Skeletal muscle cell (primary cell): ENCODE data around the gene MKKS.

Experiments
- DNase-seq: peaks from one replicate; pipeline ENCODE4 v3.0.0-alpha.2; 2010; ENCODE audit warnings: low read depth
- H3K4me3 ChIP-seq: 2 replicates; pipeline ENCODE4 v1.5.1; 2011; ENCODE audit warnings: low read depth, mild to moderate bottlenecking, control low read depth, low read length, moderate library complexity

MKKS gene

DNA sequence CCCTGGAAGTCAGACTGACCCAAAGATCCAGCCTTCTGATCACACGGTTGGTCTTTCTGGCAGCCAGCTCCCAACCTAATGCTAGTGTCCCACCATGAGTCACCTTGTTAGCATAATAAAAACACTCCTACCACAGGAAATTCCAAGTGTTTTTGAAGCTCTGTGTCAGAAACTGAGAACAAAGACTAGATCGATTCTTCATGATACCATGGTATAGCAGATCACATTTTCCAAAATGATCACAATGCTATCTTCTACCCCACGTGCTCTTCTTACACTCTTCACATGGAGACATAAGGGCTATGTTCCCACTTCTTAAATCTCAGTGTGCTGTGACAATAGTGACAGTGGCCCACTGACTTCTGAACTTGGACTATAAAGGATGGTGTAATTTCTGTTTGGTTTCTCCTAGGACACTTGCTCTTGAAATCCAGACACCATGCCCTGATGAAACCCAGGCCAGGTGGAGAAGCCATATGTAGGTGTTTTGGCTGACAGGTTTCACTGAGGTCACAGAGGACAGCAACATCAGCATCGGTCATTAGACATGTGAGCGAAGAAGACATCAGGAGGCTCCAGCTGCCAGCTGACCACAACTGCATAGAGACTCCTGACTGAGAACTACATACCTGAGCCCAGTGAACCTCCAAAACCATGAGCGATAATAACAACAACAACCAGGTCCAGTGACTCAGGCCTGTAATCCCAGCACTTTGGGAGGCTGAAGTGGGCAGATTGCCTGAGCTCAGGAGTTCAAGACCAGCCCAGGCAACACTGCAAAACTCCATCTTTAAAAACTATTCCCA is 57.5 kb downstream of the MKKS start:
- peak; percentile 34 for DNase-seq
- H3K4me3 ChIP-seq: no peak overlapping the region

DNA sequence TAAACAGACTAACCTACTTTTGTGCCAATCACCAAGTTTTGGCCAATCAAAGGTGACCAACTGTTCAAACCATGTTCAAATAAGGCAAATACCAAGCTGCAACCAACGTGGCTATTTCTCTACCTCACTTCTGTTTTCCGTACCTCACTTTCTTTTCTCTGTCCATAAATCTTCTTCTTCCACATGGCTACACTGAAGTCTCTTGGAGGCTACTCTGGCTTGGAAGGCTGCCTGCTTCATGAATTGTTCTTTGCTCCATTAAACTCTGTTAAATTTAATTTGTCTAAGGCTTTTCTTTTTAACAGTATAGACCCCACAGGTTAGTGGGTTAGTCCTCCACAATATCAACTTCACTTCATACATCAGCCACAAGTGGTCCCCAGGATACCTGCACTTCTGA is 58.8 kb downstream of the MKKS start:
- no peak overlapping the region for H3K4me3 ChIP-seq
- DNase-seq: no peak

DNA sequence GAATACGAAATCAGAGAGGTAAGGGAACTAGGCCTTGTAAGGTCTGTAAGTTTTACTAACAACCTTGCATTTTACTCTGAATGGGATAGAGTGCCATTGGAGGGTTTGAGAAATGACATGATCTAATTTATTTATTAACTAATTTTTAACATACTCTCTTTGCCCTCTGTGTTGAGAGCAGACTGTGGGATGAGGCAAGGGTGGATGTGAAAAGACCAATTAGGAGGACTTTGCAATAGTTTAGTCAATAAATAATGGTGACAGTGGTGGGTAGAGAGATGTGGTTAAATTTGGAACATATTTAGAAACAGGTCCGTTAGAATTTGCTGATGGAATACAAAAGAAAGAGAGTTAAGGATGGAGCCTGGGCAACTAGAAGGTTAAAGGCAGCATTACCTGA is 60.0 kb downstream of the MKKS start:
- no peak for DNase-seq
- no peak overlapping the region for H3K4me3 ChIP-seq

DNA sequence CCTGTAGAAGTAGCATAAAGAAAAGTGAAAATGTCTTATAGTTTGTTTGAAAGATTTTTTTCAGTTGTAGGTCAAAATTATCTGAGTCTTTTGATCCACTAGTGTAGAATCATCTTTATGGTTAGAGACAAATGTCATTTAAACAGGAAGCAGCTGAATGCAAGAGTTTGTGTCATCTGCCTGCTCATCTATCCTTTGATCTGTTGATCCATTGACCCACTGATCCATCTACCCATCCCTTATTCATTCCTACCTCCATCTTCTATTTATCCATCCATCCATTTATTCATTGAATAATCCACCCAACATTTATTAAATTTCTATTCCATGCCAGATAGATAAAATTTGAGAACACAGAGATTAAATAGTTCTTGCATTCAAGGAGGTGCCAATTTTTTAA is 62.6 kb downstream of the MKKS start:
- no peak overlapping the region for H3K4me3 ChIP-seq
- no peak for DNase-seq

DNA sequence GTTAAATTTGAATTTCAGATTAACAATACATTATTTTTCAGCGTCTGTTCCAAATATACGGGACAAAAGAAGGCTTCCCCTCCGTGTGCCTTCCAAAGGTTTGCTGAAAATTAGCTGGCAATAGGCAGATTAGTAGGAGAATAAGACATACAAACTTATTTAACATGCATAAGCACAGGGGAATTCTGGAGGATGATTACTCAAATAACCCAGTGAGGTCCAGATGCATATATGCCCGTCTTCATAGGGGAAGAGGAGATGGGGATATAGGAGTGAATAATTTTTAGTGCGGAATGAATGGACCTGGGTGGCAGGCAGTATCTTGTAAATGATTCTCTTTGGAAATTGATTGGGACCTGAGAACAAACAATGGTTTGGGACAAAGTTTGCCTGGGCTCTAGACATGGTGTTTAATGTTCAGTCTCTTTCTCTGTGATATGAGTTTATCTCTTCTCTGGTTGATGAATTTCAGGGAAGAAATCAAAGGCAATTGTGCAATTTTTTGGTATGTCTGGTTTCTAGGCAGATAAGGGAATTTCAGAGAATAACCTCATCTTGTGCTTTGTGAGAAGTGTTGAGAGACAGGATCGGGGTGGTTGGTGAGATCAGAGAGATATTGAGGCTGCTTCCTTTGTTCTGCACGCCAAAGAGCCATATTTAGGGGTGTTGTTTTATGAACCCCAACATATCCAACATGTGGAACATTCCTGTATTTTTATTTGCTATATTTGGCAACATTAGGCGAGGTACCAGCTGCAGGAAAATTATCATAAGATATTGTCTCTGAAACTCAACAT is 63.7 kb downstream of the MKKS start:
- DNase-seq: no peak
- H3K4me3 ChIP-seq: no peak overlapping the region

DNA sequence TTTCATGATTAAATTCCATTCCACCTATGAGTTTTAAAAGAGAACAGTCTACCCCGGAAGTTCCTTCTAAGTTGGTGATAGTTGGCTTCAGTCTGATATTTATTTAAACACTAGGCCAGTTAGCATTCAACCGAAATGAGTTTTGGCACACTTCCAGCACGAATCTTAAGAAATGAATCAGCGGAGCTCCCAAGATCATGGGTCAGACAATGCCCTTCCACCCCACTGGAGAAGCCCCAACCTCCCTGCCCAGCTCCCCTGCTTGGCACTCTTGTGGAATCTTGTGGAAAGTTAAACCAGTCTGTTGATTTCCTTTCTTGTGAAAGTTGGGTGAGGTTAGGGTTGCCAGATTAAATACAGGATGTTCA is 64.3 kb downstream of the MKKS start:
- H3K4me3 ChIP-seq: no peak overlapping the region
- DNase-seq: no peak

DNA sequence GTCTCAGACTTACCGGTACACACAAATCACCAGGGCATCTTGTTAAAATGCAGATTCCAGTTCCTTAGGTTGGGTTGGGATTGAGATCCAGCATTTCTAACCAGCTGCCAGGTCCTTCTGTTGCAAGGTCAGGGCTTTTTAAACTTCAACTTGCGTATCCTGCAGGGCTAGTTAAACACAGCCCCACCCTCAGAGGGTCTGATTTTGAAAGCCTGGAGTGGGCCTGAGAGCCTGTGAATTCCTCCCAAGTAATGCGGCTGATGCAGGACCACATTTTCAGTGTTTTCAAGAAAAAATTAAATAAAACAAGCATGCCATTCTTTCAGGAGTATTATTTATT is 65.3 kb downstream of the MKKS start:
- no peak overlapping the region for H3K4me3 ChIP-seq
- no peak for DNase-seq

DNA sequence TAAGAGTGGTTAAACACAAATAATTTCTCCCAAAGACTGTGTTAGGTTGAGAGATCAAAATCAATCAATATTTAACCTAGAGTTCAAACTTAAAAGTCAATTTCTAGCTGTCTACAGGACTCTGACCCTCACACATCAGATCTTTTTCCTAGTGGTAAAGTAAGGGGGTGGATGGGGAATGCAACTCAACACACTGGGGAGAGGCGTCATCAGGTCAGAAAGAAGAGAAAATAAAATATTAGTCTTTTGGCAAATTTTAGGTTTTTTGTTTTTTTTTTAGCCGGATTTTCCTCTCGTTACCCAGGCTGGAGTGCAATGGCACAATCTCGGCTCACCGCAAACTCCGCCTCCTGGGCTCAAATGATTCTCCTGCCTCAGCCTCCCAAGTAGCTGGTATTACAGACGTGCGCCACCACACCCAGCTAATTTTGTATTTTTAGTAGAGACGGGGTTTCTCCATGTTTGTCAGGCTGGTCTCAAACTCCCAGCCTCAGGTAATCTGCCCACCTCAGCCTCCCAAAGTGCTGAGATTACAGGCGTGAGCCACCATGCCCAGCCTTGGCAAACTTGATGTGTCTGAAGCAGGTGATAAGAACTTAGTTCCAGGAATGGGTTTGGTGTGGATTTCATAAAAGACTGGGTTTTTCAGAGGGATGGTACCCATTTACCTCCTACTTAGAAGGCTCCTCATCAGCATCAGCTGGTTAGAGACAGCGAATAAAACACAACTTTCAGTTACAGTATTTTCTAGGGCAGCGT is 65.9 kb downstream of the MKKS start:
- no peak overlapping the region for H3K4me3 ChIP-seq
- no peak for DNase-seq

DNA sequence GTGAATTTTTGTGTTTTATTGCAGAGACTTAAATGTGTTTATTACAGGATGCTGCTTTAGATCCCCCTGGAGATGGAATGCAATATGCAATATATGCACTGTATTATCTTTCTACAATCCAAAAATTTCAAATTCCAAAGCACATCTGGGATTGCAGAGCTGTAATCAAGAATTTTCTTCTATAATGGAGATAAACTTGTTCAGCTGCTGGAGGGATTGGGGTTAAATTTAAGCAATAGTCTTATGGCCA is 66.4 kb downstream of the MKKS start:
- no peak overlapping the region for H3K4me3 ChIP-seq
- no peak for DNase-seq

DNA sequence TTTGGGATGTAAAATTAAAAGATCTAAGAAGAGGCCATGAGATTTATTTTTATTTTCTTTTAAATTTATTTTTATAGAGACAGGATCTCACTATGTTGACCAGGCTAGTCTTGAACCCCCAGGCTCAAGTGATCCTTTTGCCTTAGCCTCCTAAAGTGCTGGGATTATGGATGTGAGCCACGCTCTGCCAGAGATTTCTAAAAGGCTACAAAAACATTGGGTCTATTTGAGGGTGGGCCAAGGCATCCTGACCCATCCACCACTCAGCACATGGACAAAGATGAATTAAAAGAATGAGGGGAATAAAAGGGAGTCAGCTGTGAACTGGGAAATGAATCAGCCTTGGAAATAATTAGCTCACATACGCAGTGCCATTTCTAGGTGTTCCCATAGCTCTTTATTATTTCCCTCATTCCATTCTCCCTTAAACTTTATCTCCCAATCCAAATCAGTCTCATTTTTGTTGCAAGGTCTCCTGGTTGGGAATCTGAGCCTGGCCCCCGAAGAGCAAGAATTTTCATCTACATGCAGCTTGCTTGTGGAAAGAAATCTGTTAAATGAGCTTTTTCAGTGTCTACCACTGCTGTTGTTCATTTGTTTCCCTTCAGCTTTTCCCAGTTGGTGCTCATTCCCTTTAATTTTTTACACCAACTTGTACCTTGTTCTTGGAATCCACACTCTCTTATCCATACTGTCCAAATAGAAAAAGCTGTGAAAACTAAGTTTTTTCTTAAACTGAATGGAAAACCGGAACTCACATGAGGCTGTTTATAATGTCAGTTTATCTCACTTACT is 66.9 kb downstream of the MKKS start:
- no peak for DNase-seq
- no peak overlapping the region for H3K4me3 ChIP-seq

DNA sequence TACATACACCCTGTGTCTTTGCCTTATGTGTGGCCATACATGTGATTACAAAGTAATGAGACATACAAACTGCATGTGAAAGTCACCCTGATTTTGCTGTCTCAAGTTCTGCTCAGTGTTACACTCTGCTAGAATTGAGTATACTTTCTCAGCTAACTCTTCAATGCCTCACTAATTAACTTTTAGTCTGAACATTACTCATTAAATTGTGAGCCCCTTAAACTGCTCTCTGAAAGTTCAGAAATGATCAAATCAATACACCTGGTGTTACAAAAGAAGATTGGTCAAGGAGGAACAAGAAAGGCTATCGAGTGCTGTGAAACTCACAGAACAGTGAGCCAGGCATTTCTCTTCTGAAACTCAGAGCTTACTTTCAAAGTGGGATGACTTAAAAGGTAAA is 71.3 kb downstream of the MKKS start:
- no peak overlapping the region for H3K4me3 ChIP-seq
- DNase-seq: no peak

DNA sequence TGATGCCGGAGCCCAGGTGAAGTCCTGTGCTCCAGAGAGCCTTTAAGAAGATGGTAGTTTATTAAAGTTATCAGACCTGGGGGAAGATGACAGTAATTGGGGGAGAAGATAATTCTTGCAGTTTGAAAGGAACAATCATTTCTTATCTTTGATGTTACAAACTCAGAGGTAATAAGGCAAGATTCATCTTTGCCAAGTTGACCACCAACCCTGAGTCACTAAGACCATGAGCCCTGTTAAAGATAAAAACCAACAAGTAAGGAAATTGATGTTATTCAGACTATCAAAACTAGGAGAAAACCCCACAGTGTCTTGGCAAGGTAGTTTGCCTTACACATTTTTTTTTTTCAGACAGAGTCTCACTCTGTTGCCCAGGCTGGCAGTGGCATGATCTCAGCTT is 73.1 kb downstream of the MKKS start:
- no peak overlapping the region for H3K4me3 ChIP-seq
- DNase-seq: no peak

DNA sequence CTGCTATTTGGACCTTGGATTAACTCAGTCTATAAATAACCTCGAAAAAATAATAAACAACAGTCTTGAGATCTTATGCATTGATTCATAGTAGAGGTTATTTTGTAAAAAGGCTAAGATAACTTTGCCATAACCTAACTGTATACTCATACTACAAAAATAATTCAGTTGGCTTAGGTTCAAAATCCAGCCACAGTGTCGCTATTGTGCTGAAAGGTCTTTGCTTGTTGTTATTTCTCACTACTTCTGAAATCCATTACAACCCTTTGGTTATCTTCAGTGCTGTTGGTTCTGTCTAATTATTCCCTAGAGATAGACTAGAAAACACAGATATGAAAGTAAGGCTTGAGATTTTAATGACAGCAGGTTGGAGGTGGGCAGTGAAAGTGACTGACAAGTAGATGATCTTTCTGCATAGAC is 74.4 kb downstream of the MKKS start:
- H3K4me3 ChIP-seq: no peak overlapping the region
- no peak for DNase-seq

DNA sequence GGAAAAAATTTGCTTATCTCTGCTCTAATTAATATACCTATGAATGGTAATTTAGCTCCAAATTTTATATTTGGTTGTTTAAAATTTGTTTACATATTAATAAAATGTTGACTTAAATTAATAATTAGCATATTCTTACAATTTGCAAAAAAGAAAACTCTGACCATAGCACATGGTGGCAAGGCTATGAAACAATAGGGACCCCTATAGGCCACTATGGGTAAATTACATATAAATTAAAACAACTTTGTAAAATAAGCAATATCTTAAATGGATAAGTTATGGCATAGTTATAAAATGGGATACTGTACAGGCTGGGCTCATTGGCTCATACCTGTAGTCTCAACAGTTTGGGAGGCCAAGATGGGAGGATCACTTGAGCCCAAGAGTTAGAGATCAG is 76.0 kb downstream of the MKKS start:
- DNase-seq: no peak
- no peak overlapping the region for H3K4me3 ChIP-seq

DNA sequence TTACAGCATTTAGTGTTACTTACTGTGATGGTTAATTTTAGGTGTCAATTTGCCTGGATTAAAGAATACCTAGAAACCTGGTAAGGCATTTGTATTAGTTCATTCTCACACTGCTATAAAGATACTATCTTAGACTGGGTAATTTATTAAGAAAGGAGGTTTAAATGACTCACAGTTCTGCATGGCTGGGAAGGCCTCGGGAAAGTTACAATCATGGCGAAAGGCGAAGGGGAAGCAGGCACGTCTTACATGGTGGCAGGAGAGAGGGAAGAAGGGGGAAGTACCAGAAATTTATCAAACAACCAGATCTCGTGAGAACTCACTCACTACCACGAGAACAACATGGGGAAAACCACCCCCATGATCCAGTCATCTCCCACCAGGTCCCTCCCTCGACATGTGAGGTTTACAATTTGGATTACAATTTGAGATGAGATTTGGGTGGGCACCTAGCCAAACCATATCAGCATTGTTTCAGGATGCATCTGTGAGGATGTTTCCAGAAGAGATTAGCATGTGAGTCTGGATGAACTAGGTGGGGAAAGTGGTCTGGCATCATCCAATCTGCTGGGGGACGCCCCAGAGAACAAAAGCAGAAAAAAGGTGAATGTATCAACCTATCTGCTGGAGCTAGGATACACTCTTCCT is 76.8 kb downstream of the MKKS start:
- DNase-seq: no peak
- no peak overlapping the region for H3K4me3 ChIP-seq

DNA sequence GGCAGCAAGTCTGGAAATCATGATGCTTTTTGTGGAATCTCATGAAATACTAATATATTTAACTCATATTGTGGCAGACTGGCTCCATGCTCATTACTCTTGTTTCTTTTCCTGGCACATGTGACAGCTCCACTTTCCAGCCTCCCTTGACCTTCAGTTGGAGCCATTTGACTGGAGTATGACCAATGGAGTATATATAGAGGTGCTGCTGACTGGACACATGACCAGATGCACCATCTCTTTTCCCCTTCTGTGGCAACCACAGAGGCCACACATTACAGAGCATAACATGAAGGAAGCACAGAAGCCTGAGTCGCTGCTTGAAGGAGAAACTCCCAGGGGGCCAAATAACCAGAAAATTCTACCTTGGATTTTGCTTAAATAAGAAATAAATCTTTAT is 77.4 kb downstream of the MKKS start:
- H3K4me3 ChIP-seq: no peak overlapping the region
- no peak for DNase-seq

DNA sequence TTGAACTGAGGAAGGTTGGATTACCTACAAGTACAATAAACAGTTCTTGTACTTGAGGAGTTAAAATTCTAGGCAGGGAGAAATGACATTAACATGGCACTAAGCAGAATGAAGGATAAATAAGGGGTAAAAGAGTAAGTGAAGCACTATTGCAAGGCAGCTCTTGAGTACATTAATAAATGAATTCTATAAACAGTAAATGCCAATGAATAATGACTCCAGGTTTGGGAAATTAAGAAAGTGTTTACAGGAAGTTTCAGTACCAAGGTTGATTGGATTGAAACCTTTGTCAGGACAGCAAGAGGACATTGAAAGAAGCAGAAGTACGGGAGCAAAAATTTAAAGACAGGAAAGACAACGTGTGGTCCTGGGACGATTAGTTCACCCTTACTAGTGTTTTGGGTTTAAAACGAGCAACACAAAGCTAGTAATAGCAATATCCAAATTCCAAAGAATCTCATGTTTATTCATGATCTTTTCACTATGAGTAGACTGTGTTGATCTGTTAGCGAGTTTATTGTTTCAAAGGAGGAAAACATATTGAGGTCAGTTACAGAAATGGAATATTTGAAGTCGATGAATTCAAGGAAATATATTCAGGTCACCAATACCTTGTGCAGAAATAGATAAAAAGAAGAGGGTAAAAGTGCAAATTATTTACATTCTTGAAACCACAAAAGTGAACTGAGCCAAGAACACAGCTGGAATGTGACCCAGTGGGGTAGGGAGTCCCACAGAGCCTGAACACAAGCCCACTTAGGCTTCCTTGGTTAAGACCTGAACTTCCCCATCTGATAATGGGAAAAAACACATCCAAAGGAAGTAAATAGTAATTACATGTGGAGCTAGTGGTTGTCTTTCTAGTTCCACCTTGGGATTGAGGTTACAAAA is 80.8 kb downstream of the MKKS start:
- no peak overlapping the region for H3K4me3 ChIP-seq
- no peak for DNase-seq
